H4 (cell line): ENCODE data around the gene COL27A1. TPM values are rescaled to one million over a fixed set of nuclear protein-coding genes. Genes with fewer than 3 reads are reported as not detected.

Experiments
- DNase-seq: peaks from one replicate; pipeline ENCODE4 v3.0.0-alpha.2; 2015; ENCODE audit warnings: low spot score
- total RNA-seq: library from RNA; depleted of rRNA; stranded (reverse); fragments of >200 nt; shearing (Covaris generic); gene quantifications from 2 replicates; pipeline ENCODE4 v1.2.3, GENCODE V29; 2014

Gene COL27A1
- total RNA-seq, 1 experiment from 2014 or later = 2.4 TPM

- no peak for DNase-seq
Observed at GRCh38 chr9:114227288-114228015, 72.1 kb downstream of the COL27A1 start.

DNA sequence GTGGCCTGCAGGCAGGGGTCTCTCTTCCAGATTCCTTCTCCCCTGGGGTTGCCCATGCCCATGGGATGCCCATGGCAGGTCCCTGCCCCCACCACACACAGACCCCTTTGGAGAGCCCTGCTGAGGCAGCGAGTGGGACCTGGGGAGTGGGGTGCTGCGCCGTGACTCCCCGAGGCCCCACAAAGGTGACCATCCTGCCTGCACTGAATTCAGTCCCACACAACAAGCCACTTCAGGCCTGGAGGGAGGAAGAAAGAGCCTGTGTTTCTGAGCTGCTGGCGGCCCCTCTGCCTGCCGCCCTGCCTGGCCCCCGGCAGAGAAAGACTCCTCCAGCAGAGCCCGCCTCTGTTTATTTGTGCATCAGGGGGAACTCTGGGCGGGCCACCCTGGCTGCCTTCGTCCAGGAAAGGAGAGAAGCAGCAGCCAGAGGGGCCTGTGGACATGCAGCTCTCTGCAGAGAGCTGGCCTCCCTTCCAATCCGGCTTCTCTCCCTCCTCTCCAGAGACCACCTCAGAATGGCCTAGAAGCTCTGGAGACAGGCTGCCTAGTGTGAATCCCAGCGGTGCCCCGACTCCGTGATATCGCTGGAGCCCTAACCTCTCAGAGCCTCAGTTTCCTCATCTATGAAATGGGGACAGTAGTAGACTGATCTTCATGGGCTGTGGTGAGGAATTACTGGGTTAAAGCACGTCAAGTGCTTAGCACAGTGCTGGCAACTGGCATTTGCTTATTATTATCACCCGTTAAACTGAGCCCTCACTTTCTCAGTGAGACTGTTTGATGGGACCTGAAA is 72.9 kb downstream of the COL27A1 start:
- DNase-seq = no peak

DNA sequence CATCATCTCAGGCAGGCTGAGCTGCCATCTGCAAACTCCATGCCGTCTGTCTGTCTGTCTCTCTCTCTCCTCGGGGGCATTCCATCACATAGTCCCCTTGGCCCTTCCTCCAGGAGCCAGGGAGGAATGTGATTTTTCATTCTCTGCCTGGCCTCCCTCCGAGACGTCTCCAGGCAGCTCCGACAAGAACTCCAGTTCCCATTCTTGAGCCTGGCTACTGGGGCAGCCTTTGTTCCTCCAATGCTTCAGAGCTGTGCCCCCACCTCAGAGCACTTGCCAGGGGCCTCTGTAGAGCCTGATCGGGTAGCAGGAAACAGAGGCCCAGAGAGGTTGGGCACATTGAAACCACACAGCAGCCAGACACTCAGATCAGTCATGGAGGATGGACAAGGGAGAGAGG is 74.0 kb downstream of the COL27A1 start:
- DNase-seq = no peak

DNA sequence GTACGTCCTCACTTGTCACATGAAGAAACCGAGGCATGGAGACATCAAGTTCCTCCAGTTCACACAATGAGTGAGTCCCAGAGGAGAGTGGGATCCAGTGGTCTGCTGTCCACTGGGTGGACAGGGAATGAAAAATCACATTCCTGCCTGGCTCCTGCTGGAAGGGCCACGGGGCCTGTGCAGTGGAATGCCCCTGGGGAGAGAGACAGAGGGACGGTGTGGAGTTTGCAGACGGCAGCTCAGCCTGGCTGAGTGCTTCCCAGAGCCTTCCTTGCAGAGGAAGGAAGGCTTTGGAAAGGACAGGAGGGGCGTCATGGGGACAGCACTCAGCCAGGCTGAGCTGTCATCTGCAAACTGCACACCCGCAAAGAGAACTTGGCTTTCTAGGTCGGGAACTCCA is 74.7 kb downstream of the COL27A1 start:
- no peak for DNase-seq

- DNase-seq = no peak
Observed at GRCh38 chr9:114231273-114231672, 75.9 kb downstream of the COL27A1 start.

DNA sequence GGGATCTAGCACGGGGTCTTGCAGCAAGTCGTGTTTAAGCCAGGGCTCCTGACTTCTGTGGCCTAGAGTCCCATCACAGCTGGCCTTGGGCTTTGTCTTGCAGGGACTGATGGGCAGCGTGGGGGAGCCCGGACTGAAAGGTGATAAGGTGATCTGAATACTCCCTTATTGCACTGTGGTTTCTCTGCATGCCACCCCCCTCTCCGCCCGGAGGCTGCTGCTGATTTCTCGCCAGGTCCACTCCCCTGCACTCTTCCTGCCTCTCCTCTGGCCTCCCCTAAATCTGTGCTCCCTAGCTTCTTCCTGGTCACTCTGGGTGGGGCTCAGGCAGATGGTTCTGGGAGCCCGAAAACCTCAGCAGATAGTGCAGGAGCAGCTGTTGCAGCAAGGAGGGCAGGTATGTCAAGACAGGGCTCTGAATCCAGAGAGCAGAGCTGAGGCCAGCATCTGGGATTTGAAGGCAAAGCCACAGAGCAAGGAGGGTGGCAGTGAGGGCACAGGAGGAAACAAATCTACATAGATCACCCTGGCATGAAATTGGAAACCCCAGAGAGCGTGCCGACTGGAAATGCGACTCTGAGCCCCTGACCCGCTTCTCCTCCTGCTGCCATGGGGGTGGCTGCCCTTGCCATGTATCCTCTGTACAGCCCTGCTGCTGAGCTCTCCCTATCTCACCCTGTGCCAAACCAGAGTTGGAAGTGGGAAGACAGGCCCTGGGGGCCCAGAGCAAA is 76.5 kb downstream of the COL27A1 start:
- no peak for DNase-seq

DNA sequence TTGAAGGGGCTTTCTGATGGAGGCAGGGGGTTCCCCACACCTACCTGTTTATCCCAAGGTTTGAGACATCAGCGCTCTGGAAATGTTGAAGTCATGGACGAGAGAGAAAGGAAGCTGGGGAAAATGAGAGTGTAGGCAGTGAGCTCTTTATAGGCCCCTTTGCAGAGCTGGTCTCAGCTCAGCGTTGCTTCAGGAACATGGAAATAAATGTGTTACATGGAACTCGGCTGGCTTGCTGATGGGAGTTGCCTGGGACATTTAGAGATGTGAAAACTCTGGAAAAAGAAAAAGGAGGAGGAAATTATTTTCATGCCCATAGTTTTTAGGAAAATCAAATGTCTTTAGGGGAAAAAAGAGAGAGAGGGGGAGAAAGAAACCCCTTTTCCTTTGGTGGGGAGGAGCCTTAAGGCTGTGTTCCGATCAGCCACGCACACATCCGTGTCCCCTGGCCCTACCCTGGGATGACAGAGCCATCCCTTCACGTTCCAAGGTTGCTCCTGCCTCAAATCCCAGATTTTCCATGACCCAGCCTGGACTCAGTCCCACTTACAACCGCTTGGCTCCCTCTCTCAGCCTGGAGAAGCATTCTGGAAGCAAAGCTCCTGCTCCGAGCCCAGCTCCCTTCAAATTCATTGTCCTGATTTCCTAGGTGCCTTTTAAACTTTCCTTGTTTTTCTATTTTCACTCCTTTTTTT is 78.3 kb downstream of the COL27A1 start:
- no peak for DNase-seq

DNA sequence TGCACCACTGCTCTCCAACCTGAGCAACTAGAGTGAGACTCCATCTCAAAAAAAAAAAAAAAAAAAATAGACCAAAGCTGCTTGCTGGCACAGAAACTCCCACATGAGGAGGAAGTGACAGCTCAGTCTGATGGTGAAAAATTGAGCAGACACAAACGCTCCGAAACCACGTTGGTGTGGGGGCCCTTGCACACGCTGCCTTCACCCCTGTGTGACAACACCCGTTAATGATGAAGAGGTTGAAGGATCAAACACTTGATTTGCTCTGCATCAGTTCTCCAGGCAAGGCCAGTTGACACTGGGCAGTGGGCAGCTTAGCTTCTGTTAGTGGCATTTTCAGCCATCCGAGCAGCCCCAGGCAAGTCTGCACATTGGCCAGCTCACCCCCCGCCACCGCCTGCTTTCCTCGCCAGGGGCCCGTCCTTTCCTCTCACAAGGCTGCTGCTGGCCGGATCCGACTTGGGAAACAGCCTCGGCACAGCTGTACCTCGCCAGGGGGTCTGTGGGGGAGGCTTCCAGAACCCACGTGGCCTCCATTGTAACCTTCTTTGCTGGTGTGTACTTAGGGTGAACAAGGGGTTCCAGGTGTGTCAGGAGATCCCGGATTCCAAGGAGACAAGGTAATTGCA is 79.8 kb downstream of the COL27A1 start:
- no peak for DNase-seq

DNA sequence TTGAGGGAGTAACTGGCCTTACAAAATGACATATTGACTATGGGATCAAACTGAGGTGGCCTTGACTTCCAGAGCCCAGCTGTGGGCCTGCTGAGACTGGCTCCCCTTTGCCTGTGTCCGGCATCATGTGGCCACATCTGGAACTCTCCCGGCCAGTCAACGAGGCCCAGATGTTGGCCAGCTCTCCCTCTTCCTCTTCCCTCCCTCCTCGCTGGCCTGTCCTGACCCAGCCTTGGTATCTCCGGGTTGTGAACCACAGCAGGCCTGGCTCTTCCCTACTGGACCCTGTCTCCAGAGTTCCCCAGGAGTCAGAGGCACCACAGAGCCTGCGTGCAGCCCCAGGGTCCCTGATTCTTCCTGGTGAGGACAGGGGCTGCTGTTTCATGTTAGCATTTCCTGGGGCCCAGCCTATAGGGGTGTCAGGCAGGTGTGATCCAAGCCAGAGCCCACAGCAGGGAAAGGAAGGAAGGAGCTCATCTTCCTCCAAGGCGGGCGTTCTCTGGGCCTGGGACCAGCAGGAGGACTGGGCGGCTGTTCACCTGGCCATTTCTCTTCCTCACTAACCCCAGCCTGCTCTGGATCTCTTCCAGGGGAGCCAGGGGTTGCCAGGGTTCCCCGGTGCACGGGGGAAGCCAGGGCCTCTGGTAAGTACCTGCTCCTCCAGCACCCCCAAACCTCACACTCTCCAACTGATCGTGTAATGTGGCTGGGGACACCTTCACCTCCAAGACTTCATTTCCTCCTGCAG is 81.2 kb downstream of the COL27A1 start:
- DNase-seq = no peak

- no peak for DNase-seq
Observed at GRCh38 chr9:114237247-114237646, 81.9 kb downstream of the COL27A1 start.

DNA sequence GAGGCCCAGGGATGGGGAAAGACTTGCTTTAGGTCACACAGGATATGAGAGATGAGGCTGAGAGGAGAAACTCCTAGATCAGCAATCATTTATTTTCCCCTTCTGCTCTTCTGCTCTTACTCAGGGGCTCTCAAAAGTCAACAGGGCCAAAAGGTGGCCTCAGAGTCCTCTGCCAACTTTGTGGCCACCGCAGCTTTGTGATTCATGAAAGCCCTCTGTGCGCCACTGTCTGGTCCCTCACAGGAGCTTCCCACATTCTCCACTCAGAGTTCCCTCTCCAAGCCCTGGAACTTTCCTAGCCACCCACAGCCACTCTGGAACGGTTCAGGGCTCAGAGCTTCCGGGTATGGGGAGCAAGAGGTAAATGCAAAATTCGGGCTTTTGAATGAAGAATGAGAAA is 82.4 kb downstream of the COL27A1 start:
- no peak for DNase-seq

DNA sequence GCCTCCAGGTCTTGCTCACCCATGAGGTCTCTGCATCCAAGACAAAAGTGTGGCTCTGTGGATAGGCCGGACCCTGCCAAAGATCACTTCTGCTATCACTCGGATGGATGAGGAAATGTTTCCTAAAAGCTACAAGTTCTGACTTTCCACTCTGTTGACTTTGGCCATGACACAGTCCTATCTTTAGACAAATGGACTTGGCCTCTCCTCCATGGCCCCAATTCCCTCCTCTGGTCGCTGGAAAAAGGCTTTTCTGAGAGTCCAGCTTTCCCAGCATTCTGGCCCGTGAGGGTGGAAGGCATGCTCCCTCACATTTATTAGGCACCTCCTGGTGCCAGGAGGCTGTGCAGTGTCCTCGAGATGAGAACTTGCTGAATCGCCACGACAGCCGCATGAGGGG is 83.1 kb downstream of the COL27A1 start:
- DNase-seq = no peak

- no peak for DNase-seq
Observed at GRCh38 chr9:114238891-114239875, 83.8 kb downstream of the COL27A1 start.

DNA sequence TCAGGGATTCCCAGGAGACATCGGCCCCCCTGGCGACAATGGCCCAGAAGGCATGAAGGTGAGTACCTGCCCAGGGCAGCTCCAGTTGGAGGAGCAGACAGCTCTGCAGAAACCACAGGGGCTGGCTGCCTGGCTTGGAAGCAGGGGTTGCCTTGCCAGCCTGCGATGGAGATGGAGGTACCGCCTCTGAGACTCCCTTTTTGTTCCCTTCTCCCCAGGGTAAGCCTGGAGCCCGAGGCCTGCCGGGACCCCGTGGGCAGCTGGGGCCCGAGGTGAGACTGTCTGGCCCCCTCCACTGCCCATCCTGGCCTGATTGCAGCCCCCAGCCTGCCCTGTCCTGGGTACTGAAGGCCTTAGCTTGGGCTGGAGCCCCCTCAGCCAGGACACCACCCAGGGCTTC is 84.9 kb downstream of the COL27A1 start:
- DNase-seq = no peak

GRCh38 chr9:114240647-114241558 is 85.6 kb downstream of the COL27A1 start:
- no peak for DNase-seq

- DNase-seq = no peak
Observed at GRCh38 chr9:114242837-114243236, 87.5 kb downstream of the COL27A1 start.

DNA sequence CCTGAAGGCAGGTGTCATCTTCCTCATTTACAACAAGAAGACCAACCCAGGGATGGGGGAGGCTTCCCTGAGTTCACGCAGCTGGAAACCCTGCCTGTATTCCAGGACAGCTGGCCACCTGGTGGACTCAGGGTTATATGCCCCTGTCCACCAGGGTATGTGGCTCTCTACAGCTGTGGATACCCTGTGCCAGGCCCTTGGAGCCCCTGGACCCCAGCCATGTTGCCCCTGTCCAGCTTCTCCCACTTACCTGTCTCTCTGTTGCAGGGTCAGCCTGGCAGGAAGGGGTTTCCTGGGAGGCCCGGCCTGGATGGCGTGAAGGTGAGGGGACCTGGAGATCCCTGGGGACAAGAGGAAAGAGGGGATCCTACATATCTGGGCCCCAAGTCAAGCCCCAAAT is 87.9 kb downstream of the COL27A1 start:
- DNase-seq = no peak

DNA sequence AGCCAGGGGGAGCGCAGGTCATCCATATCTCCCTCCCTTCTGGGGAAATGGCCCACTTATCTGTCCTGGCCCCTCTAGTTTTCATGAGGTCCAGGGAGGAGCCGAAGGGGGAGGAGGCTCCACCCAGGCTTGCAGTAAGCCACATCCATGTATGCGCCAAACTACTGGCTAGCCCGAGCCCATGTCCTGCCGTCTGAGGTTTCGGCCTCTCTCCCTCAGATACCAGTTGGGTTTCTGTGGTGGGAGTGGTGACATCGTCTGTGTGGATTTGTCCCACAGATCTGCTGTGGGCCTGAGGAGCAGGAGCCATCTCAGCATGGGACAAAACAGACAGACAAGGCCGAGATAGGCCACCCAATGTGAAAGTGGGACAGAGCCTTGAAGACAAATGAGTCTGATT is 89.2 kb downstream of the COL27A1 start:
- no peak for DNase-seq

DNA sequence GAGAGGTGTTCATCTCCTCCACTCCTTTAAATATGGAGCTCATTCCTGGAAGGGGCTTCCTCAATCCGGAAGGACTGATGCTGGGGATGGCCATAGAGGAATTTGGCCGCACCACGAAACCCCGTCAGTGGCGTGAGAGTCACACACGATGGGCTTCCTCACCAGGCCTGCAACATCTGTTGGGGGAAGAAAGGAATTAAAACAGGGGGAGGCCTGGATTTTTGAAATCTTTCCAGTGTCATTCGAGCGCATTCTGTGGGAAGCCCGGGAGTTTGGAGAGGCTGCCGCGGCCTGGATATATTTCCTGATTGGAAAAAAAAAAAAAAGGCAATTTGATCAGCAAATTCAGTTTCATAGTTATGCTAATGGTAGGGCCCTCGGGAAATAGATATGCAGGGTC is 91.2 kb downstream of the COL27A1 start:
- no peak for DNase-seq
